Glutamatergic neuron (in vitro differentiated cells): Measurements from ENCODE around the gene TRABD. TPM values are rescaled to one million over a fixed set of nuclear protein-coding genes. Genes with fewer than 3 reads are reported as not detected.
A peak's percentile ranks its signal among the peaks of the same experiment; 100 is the strongest.
"Not testable (repeated sequence)": the region's sequence is repeated elsewhere in the genome, so short reads cannot be mapped to it uniquely, and the experiment has no call there.

Experiments
- DNase-seq: peaks from one replicate; pipeline ENCODE4 v3.0.0; 2022
- H3K27ac Mint-ChIP-seq: one replicate; pipeline ENCODE4 v1.8.0; 2020; ENCODE audit warnings: mild to moderate bottlenecking, mixed read lengths, inconsistent platforms; ENCODE audit not compliant: unreplicated experiment
- H3K27me3 Mint-ChIP-seq: one replicate; pipeline ENCODE4 v1.8.0; 2020; ENCODE audit warnings: mild to moderate bottlenecking, moderate library complexity, mixed read lengths, inconsistent platforms; ENCODE audit not compliant: unreplicated experiment
- H3K36me3 Mint-ChIP-seq: one replicate; pipeline ENCODE4 v1.8.0; 2020; ENCODE audit warnings: mild to moderate bottlenecking, mixed read lengths, inconsistent platforms; ENCODE audit not compliant: unreplicated experiment
- H3K4me1 Mint-ChIP-seq: one replicate; pipeline ENCODE4 v1.8.0; 2020; ENCODE audit warnings: mild to moderate bottlenecking, low read depth, mixed read lengths, inconsistent platforms; ENCODE audit not compliant: unreplicated experiment
- H3K4me3 Mint-ChIP-seq: one replicate; pipeline ENCODE4 v1.8.0; 2020; ENCODE audit warnings: mild to moderate bottlenecking, mixed read lengths, inconsistent platforms; ENCODE audit not compliant: unreplicated experiment
- H3K9me3 Mint-ChIP-seq: one replicate; pipeline ENCODE4 v1.8.0; 2020; ENCODE audit warnings: mild to moderate bottlenecking, moderate library complexity, mixed read lengths, inconsistent platforms; ENCODE audit not compliant: unreplicated experiment
- total RNA-seq: library from RNA; stranded (reverse); fragmentation: NEBNext Ultra II Directional; extraction: Animal tissue kit (Norgen Biotek cat#: 25700); gene quantifications from one replicate; pipeline ENCODE4 v1.2.1, GENCODE V29; 2021; ENCODE audit not compliant: unreplicated experiment
- TF ChIP-seq, protein P1 (sequence below): fragments of 200-600 bp; sonication (generic); IDR thresholded peaks from one replicate; pipeline ENCODE4 v1.5.0; 2021; ENCODE audit not compliant: partially characterized antibody, unreplicated experiment

TRABD gene
- total RNA-seq, 1 donor from 2014 or later, result 31.3 TPM

DNA sequence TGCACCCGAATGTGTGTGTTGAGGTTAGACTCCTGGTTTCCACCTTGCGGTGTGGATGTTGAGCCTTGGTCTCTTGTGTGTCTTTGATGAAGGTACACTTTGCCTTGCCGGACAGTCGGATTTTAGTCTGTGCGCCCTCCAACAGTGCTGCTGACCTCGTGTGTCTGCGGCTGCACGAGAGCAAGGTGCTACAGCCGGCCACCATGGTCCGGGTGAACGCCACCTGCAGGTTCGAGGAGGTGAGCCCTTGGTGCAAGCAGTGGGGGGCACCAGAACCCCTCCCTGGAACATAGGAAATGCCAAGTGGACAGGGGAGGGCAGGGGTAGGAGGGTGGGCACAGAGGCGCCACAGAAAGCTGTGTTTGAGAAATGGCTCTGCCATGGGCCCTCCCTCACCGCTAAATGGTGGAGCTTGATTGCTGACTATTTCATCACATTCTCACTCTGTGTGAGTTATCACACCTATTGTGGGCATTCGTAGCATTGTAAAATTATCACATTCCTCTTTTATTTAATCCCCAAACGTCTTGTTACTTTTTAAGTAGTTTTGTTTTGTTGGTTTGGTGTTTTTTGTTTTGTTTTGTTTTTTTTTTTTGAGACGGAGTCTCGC is 41.6 kb upstream of the TRABD start:
- TF ChIP-seq, protein P1, sequence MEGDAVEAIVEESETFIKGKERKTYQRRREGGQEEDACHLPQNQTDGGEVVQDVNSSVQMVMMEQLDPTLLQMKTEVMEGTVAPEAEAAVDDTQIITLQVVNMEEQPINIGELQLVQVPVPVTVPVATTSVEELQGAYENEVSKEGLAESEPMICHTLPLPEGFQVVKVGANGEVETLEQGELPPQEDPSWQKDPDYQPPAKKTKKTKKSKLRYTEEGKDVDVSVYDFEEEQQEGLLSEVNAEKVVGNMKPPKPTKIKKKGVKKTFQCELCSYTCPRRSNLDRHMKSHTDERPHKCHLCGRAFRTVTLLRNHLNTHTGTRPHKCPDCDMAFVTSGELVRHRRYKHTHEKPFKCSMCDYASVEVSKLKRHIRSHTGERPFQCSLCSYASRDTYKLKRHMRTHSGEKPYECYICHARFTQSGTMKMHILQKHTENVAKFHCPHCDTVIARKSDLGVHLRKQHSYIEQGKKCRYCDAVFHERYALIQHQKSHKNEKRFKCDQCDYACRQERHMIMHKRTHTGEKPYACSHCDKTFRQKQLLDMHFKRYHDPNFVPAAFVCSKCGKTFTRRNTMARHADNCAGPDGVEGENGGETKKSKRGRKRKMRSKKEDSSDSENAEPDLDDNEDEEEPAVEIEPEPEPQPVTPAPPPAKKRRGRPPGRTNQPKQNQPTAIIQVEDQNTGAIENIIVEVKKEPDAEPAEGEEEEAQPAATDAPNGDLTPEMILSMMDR, result no peak
- H3K27ac Mint-ChIP-seq, result no peak overlapping the region
- peaks cover 3% of the 10 kb centered on the region for H3K27me3 Mint-ChIP-seq
- no peak for DNase-seq
- peaks cover 5% of the 10 kb centered on the region for H3K36me3 Mint-ChIP-seq
- H3K4me1 Mint-ChIP-seq, result peaks cover 9% of the 10 kb centered on the region
- no peaks in the 10 kb centered on the region for H3K9me3 Mint-ChIP-seq
- no peak overlapping the region for H3K4me3 Mint-ChIP-seq

DNA sequence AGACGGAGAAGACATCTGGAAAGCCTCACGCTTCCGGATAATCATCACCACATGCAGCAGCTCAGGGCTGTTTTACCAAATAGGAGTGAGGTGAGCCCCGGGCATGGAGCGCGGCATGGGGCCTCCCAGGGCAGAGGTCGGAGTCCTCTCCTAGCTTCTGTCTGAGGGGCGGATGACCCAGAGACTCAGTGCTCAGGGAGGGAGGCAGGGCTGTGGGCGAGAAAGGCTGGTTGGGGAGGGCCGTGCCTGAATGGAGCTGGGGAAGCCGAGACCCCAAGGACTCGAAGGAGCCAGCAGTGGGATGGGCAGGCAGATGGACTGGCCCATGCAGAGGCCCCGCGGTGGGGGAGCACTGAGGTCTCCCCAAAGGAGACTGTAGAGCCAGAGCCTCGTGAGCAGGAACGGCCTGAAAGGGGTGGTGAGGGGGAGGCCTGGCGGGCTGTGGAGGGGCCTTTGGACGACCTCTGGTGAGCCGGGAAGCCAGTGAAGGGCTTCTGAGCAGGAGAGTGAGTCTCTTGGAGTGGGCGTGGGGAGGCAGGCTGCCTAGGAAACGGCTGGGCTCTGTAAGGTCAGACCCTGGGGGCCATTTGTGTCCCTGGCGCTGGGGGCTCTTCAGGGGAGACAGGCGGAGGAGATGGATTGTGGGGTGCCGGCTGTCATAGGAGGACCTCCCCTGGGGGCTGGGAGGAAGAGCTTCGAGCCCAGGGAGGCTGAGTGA is 39.8 kb upstream of the TRABD start:
- no peaks in the 10 kb centered on the region for H3K9me3 Mint-ChIP-seq
- DNase-seq, result no peak
- no peak overlapping the region for H3K27ac Mint-ChIP-seq
- H3K27me3 Mint-ChIP-seq, result peaks cover 6% of the 10 kb centered on the region
- TF ChIP-seq, protein P1, result no peak
- no peak overlapping the region for H3K4me3 Mint-ChIP-seq
- peaks cover 14% of the 10 kb centered on the region for H3K4me1 Mint-ChIP-seq
- H3K36me3 Mint-ChIP-seq, result peaks cover 5% of the 10 kb centered on the region

DNA sequence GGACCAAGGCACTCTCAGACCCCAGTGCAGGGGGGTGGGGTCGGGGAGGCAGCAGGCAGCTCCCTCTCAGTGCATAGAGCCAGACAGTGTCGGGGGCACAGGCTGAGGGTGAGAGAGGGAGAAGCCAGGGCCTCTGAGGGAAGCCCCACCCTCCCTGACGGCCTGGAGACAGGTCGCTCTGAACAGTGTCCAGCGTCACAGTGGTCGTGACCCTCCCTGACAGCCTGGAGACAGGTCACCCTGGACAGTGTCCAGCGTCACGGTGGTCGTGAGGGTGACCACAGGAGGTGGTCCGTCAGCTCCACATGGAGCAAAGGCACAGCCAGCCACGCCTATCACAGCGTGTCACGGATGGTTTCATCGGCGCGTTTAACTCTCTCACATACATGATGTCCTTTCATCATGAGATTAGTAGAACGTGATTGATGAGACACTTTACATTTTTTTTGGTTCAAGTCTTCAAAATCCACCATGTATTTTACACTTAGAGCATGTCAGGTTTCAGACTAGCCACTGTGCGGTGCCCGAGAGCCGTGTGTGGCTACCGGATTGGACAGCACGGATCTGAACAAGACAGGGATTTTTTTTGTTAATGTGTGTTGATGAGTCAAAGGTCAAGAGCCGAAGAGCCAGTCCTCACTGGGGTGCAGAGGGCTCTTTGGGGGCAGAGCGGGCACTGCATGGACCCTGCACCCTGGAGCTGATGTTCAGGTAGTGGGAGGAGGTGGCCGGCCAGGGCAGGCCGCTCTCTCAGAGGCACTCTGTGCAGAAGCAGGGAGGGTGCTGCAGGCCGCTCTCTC is 39.1 kb upstream of the TRABD start:
- H3K4me1 Mint-ChIP-seq, result peaks cover 18% of the 10 kb centered on the region
- peaks cover 7% of the 10 kb centered on the region for H3K27me3 Mint-ChIP-seq
- TF ChIP-seq, protein P1, result no peak
- no peak overlapping the region for H3K27ac Mint-ChIP-seq
- no peak for DNase-seq
- peaks cover 5% of the 10 kb centered on the region for H3K36me3 Mint-ChIP-seq
- no peaks in the 10 kb centered on the region for H3K9me3 Mint-ChIP-seq
- H3K4me3 Mint-ChIP-seq, result peak overlapping the region; percentile 21

DNA sequence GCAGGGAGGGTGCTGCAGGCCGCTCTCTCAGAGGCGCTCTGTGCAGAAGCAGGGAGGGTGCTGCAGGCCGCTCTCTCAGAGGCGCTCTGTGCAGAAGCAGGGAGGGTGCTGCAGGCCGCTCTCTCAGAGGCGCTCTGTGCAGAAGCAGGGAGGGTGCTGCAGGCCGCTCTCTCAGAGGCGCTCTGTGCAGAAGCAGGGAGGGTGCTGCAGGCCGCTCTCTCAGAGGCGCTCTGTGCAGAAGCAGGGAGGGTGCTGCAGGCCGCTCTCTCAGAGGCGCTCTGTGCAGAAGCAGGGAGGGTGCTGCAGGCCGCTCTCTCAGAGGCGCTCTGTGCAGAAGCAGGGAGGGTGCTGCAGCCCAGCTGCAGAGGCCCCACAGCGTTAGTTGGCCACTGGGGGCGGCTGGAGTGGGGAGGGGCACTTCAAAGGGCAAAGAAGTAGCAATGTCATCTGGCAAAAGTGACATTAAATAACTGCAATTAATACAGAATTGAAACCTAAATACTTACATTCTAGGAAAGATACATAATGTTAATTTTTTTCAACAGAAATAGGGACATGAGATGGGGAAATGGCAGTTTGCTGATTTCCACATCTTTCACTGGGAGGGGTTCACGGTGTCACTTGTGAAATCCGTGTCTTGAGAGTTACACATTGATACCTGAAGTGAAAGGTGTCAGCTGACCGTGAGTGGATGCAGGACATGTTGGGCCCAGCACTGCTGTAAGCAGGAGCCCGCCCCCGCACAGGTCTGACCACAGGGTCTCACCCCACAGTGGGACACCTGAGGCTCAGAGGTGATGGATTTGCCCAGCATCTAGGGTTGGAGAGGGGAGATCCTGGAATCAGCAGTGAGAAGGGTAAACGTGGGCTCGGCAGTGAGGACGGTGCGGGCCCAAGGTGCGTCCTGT is 38.2 kb upstream of the TRABD start:
- DNase-seq, H3K27ac Mint-ChIP-seq, H3K36me3 Mint-ChIP-seq, H3K4me3 Mint-ChIP-seq, H3K9me3 Mint-ChIP-seq, H3K27me3 Mint-ChIP-seq: not testable (repeated sequence)
- H3K4me1 Mint-ChIP-seq, result peaks cover 22% of the 10 kb centered on the region

DNA sequence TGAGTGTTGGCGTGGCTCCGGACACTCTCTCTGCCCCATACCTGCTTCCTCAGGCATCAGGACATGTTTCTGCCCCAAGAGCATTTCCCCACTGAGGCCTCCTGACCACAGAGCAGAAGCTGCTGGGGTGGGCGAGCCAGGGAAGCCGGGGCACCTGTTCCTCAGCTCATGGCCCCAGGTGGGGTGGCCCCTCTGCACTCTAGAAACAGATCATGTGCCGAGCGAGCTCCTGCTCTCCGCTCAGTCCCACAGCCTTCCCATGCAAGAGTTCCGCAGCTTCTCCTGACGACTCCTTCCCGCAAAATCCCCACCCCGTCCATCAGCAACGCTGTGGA is 37.6 kb upstream of the TRABD start:
- H3K36me3 Mint-ChIP-seq, result peaks cover 5% of the 10 kb centered on the region
- H3K4me1 Mint-ChIP-seq, result peaks cover 22% of the 10 kb centered on the region
- H3K27ac Mint-ChIP-seq, result no peak overlapping the region
- peaks cover 7% of the 10 kb centered on the region for H3K27me3 Mint-ChIP-seq
- TF ChIP-seq, protein P1, result no peak
- H3K4me3 Mint-ChIP-seq, result no peak overlapping the region
- H3K9me3 Mint-ChIP-seq, result no peaks in the 10 kb centered on the region
- DNase-seq, result no peak
